Esophagus squamous epithelium (tissue), 4 donors: Measurements from ENCODE around the gene KLRD1.

Experiments
- POLR2A ChIP-seq, 4 donors: fragments of 450-650 bp; IDR thresholded peaks; one replicate each; pipeline ENCODE4 v1.6.1; 2017; ENCODE audit warnings: antibody characterized with exemption in 4 of 4, mild to moderate bottlenecking in 4 of 4, moderate library complexity in 3 of 4
- TF ChIP-seq, protein P1 (sequence below), 6 experiments: fragments of 450-650 bp in 4 of 6; fragments of 200-600 bp in 2 of 6; sonication (generic) in 2 of 6; IDR thresholded peaks; one replicate each; pipeline ENCODE4 v1.5.1; 2016 to 2019; ENCODE audit warnings: antibody characterized with exemption in 6 of 6, mild to moderate bottlenecking in 4 of 6, moderate library complexity in 4 of 6

GRCh38 chr12:10358969-10359368, 51.3 kb downstream of the KLRD1 start:
- TF ChIP-seq, protein P1, sequence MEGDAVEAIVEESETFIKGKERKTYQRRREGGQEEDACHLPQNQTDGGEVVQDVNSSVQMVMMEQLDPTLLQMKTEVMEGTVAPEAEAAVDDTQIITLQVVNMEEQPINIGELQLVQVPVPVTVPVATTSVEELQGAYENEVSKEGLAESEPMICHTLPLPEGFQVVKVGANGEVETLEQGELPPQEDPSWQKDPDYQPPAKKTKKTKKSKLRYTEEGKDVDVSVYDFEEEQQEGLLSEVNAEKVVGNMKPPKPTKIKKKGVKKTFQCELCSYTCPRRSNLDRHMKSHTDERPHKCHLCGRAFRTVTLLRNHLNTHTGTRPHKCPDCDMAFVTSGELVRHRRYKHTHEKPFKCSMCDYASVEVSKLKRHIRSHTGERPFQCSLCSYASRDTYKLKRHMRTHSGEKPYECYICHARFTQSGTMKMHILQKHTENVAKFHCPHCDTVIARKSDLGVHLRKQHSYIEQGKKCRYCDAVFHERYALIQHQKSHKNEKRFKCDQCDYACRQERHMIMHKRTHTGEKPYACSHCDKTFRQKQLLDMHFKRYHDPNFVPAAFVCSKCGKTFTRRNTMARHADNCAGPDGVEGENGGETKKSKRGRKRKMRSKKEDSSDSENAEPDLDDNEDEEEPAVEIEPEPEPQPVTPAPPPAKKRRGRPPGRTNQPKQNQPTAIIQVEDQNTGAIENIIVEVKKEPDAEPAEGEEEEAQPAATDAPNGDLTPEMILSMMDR (IDR thresholded peaks at IDR 0.05), result no peak
- no peak for TF ChIP-seq POLR2A (IDR thresholded peaks at IDR 0.05)
